ENCODE results near the gene ARHGAP33. TPM values are rescaled to one million over a fixed set of nuclear protein-coding genes. Genes with fewer than 3 reads are reported as not detected.

The ARHGAP33 gene
- polyA plus RNA-seq, 1 donor from 2014 or later, result 20.5 TPM

DNA sequence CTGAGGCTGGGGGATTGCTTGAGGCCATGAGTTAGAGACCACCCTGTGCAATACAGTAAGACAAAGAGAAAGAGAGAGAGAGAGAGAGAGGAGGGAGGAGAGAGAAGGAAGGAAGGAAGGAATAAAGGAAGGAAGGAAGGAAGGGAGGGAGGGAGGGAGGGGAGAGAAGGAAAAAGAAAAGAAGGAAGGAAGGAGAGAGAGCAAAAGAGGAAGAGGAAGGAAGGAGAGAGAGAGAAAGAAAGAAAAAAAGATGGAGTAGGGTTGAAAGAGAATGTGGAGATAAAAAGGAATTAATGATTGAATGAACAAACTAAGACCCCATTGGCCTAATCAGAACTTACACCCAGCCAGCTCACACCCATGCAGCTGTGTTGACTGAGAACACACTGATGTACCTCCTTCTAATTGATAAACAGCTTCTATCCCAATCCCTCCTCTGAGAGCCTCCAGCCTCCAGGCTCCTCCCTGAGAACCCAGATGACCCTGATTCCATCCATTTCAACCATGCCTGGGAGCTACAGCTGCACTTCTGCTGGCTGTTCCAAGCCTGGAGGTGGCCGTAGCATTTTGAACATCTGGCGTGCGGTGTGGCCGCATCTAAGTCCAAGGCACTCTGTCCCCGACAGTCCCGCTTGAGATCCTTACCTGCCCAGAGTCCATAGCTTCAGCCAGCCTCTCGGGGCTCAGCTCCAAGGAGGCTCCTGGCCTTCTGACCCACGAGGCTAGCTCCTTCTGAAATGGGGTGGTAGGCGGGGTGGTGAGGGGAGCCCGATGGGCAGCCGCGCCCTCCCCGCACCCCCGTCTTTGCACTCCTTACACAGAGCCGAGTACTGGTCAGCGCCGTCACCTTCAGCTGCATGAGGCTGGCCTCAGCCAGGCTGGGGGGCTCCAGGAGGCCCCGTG lies 36.2 kb downstream of the ARHGAP33 start:
- no peaks in the 10 kb centered on the region for H3K36me3 ChIP-seq (ENCODE audit: insufficient read depth, low read length)
- no peaks in the 10 kb centered on the region for H3K79me2 ChIP-seq (replicated peaks; ENCODE audit: insufficient read depth, low read length)
- TF ChIP-seq EP300 (conservative IDR thresholded peaks at IDR 0.05; ENCODE audit: poor library complexity, severe bottlenecking) (no peak), POLR2AphosphoS5 (IDR thresholded peaks at IDR 0.05) (no peak), TAF1 (IDR thresholded peaks at IDR 0.05; ENCODE audit: low read depth) (no peak), SMC3 (conservative IDR thresholded peaks at IDR 0.05; ENCODE audit: poor library complexity) (no peak), MXI1 (conservative IDR thresholded peaks at IDR 0.05; ENCODE audit: poor library complexity, severe bottlenecking) (no peak), RAD21 (conservative IDR thresholded peaks at IDR 0.05) (no peak), EZH2 (IDR thresholded peaks at IDR 0.05; ENCODE audit: borderline replicate concordance, insufficient read depth, low read length, poor library complexity, severe bottlenecking) (no peak)
- TF ChIP-seq, protein P1, sequence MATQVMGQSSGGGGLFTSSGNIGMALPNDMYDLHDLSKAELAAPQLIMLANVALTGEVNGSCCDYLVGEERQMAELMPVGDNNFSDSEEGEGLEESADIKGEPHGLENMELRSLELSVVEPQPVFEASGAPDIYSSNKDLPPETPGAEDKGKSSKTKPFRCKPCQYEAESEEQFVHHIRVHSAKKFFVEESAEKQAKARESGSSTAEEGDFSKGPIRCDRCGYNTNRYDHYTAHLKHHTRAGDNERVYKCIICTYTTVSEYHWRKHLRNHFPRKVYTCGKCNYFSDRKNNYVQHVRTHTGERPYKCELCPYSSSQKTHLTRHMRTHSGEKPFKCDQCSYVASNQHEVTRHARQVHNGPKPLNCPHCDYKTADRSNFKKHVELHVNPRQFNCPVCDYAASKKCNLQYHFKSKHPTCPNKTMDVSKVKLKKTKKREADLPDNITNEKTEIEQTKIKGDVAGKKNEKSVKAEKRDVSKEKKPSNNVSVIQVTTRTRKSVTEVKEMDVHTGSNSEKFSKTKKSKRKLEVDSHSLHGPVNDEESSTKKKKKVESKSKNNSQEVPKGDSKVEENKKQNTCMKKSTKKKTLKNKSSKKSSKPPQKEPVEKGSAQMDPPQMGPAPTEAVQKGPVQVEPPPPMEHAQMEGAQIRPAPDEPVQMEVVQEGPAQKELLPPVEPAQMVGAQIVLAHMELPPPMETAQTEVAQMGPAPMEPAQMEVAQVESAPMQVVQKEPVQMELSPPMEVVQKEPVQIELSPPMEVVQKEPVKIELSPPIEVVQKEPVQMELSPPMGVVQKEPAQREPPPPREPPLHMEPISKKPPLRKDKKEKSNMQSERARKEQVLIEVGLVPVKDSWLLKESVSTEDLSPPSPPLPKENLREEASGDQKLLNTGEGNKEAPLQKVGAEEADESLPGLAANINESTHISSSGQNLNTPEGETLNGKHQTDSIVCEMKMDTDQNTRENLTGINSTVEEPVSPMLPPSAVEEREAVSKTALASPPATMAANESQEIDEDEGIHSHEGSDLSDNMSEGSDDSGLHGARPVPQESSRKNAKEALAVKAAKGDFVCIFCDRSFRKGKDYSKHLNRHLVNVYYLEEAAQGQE (IDR thresholded peaks at IDR 0.05; ENCODE audit: borderline replicate concordance), result no peak
- TF ChIP-seq, protein P2, sequence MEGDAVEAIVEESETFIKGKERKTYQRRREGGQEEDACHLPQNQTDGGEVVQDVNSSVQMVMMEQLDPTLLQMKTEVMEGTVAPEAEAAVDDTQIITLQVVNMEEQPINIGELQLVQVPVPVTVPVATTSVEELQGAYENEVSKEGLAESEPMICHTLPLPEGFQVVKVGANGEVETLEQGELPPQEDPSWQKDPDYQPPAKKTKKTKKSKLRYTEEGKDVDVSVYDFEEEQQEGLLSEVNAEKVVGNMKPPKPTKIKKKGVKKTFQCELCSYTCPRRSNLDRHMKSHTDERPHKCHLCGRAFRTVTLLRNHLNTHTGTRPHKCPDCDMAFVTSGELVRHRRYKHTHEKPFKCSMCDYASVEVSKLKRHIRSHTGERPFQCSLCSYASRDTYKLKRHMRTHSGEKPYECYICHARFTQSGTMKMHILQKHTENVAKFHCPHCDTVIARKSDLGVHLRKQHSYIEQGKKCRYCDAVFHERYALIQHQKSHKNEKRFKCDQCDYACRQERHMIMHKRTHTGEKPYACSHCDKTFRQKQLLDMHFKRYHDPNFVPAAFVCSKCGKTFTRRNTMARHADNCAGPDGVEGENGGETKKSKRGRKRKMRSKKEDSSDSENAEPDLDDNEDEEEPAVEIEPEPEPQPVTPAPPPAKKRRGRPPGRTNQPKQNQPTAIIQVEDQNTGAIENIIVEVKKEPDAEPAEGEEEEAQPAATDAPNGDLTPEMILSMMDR (IDR thresholded peaks at IDR 0.05; ENCODE audit: poor library complexity, severe bottlenecking), result no peak
- H3K9ac ChIP-seq (ENCODE audit: low read length), result no peak overlapping the region
- no peak overlapping the region for H3K4me2 ChIP-seq (ENCODE audit: low read length)
- no peak overlapping the region for H2AFZ ChIP-seq (ENCODE audit: low read depth, low read length)
- H3K9me2 ChIP-seq (ENCODE audit: insufficient read depth, low read length), result no peaks in the 10 kb centered on the region
- no peaks in the 10 kb centered on the region for H3K9me3 ChIP-seq (ENCODE audit: low read length)
- H3K4me3 ChIP-seq (ENCODE audit: low read length), result no peak overlapping the region
- H3K27me3 ChIP-seq (ENCODE audit: insufficient read depth, low read depth, low read length), result no peaks in the 10 kb centered on the region
- H4K20me1 ChIP-seq (ENCODE audit: insufficient read depth), result no peaks in the 10 kb centered on the region
- H3F3A ChIP-seq (ENCODE audit: insufficient read depth, low read length, poor library complexity, severe bottlenecking), result no peaks in the 10 kb centered on the region
- H3K27ac ChIP-seq (ENCODE audit: low read length), result no peak overlapping the region

DNA sequence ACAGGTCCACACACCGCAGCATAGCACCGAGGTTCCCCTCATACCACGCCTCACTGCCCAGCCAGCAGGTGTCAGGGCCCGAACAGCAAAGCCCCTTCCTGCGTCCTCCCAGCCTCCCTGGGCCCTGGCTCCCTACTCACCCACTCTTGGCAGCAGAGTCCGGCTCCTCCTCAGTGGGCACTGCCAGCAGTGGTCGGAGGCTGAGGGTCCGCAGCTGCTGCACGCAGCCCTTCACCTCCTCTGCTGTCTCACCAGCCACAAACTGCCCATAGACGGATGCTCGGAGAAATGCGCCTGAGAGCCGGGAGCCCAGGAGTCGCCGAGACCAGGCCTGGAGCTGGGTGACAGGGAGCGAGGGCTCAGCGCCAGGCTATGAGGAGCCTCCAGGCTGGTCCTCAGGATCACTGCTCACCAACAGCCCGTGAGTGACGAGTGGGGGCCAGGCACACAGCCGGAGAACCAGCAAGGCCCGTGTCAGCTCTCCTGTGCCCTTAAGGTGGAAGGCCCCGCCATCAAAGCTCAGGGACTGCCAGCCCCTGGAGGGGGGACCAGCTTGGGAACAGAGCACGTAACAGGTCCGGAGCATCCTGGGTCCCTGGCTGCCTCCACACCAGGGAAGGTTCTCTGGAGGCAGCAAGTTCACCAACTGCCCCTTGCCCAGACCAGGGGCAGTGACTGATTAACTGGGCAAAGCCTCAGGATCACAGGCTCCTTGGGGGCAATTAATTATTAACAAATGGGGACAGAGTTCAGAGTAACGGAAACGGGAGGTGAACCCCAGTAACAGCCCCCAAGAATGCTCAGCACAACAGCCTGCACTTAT lies 37.1 kb downstream of the ARHGAP33 start, which contains the start of gene PRODH2:
TSS of gene PRODH2 (minus strand) at position 626 of the 823 bp plus-strand sequence. CDS start at position 586, 40 bp downstream.
- Histone ChIP-seq H3K9me3 (ENCODE audit: low read length) (no peaks in the 10 kb centered on the region), H3K9me2 (ENCODE audit: insufficient read depth, low read length) (no peaks in the 10 kb centered on the region), H3K9ac (ENCODE audit: low read length) (no peak within 1 kb of the TSS), H3K36me3 (ENCODE audit: insufficient read depth, low read length) (no peaks in the 10 kb centered on the region), H3K27ac (ENCODE audit: low read length) (no peak within 1 kb of the TSS), H3K4me3 (ENCODE audit: low read length) (no peak within 1 kb of the TSS), H3F3A (ENCODE audit: insufficient read depth, low read length, poor library complexity, severe bottlenecking) (no peaks in the 10 kb centered on the region), H2AFZ (ENCODE audit: low read depth, low read length) (no peak within 1 kb of the TSS), H4K20me1 (ENCODE audit: insufficient read depth) (no peaks in the 10 kb centered on the region), H3K79me2 (replicated peaks; ENCODE audit: insufficient read depth, low read length) (no peaks in the 10 kb centered on the region), H3K4me2 (ENCODE audit: low read length) (no peak within 1 kb of the TSS), H3K27me3 (ENCODE audit: insufficient read depth, low read depth, low read length) (no peaks in the 10 kb centered on the region)
- TF ChIP-seq MXI1 (conservative IDR thresholded peaks at IDR 0.05; ENCODE audit: poor library complexity, severe bottlenecking) (no peak), EZH2 (IDR thresholded peaks at IDR 0.05; ENCODE audit: borderline replicate concordance, insufficient read depth, low read length, poor library complexity, severe bottlenecking) (no peak), EP300 (conservative IDR thresholded peaks at IDR 0.05; ENCODE audit: poor library complexity, severe bottlenecking) (no peak), SMC3 (conservative IDR thresholded peaks at IDR 0.05; ENCODE audit: poor library complexity) (no peak), RAD21 (conservative IDR thresholded peaks at IDR 0.05) (no peak), POLR2AphosphoS5 (IDR thresholded peaks at IDR 0.05) (no peak), TAF1 (IDR thresholded peaks at IDR 0.05; ENCODE audit: low read depth) (no peak)
- TF ChIP-seq, protein P2 (IDR thresholded peaks at IDR 0.05; ENCODE audit: poor library complexity, severe bottlenecking), result no peak
- TF ChIP-seq, protein P1 (IDR thresholded peaks at IDR 0.05; ENCODE audit: borderline replicate concordance), result no peak
